Caki2 (cell line): ENCODE measurements around the gene CC2D1A. TPM values are rescaled to one million over a fixed set of nuclear protein-coding genes. Genes with fewer than 3 reads are reported as not detected.
"Not testable (repeated sequence)": the region's sequence is repeated elsewhere in the genome, so short reads cannot be mapped to it uniquely, and the experiment has no call there.

Experiments
- DNase-seq: peaks from one replicate; pipeline ENCODE4 v3.0.0-alpha.2; 2015; ENCODE audit warnings: low read depth
- in situ Hi-C: cut with HindIII; loops from 2 replicates; pipeline ENCODE4 v1.10.0; 2016; ENCODE audit warnings: low sequenced_read_pairs, low pct_unique_long_range_greater_than_20kb, mixed read lengths
- total RNA-seq: library from RNA; depleted of rRNA; stranded (reverse); fragments of >200 nt; shearing (Covaris generic); gene quantifications from 2 replicates; pipeline ENCODE4 v1.2.3, GENCODE V29; 2014; ENCODE audit warnings: low replicate concordance

CC2D1A gene
- total RNA-seq, 1 experiment from 2014 or later: 24.1 TPM

DNA sequence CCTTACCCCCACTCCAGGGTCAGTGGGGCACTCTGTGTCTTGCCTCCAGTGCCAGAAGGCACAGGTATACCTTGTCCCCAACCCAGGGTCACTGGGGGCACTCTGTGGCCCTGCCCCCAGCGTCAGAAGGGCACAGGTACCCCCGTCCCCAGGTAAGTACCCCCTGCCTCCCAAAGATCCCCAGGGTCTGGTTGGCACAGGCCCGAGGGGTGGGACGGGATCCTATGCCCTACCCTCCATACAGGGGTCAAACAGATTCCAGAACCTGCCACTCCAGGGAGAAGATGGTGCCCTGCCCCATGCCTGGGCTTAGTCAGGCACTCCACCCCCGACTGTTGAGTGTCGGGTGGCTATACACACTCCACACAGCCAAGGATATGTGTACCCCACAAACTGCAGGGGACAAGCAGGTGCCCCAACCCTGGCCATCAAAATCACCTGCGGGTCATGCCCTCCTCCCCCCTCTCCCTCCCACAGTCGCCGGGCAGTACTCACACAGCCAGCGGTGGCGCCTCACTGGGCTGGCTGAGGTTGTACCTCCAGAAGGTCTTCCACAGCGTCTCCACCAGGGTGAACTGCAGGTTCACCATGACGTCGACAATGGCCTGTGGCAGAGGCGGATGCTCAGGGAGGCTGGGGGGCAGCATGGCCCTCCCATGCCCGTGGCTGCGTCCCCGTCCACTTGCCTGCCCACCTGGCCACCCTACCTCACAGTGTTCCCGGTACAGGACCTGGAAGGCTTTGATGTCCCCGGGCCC, 60.1 kb downstream of the CC2D1A start:
- in situ Hi-C loops: no loop called here
- no peak for DNase-seq

- DNase-seq: no peak
- in situ Hi-C loops: no loop called here
These were observed 60.7 kb downstream of the CC2D1A start for GRCh38 chr19:13966684-13967128.

GRCh38 chr19:13967206-13967605, 61.2 kb downstream of the CC2D1A start:
- in situ Hi-C loops, DNase-seq: not testable (repeated sequence)

DNA sequence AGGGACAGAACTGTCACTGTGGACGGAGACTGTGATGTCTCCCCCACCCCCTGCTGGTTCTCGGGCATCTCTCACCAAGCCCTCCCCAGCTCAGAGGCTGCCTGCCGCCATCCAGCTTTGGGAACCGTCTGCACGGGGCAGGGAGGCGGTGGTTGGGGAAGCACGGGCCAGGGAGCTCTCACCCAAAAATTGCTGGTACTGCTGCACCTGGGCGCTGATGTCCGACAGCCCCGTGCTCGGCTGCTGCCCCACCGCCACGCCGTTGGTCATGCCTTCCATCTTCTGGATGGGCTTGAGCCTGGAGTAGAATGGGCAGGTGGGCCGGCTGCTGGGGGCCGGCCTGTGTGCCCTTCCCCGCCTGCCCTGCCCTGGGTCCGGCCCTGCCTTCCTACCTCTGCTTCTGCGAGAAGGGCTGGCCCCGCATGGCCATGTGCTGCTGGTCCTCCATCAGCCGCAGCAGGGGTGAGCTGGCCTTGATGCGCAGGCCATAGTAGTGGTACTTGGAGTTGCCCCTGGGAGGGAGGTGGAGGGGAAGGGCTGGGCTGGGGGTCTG, 62.5 kb downstream of the CC2D1A start:
- DNase-seq: no peak
- in situ Hi-C loops: no loop called here

GRCh38 chr19:13968999-13969398, 63.0 kb downstream of the CC2D1A start:
- in situ Hi-C loops: no loop called here

GRCh38 chr19:13969897-13970296, 63.9 kb downstream of the CC2D1A start:
- no peak for DNase-seq
- in situ Hi-C loops: no loop called here

More at GRCh38 chr19:13968999-13969398, 63.0 kb downstream of the CC2D1A start:
- no peak for DNase-seq

DNA sequence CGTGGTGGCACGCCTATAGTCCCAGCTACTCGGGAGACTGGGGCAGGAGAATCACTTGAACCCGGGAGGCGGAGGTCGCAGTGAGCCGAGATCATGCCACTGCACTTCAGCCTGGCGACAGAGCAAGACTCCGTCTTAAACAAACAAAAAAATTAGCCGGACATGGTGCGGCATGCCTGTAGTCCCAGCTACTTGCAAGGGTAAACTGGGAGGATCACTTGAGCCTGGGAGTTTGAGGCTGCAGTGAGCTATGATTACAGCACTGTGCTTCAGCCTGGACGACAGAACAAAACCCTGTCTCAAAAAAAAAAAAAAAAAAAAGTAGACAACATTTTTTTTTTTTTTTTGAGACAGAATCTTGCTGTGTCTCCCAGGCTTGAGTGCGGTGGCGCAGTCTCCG, 65.9 kb downstream of the CC2D1A start:
- DNase-seq, in situ Hi-C loops: not testable (repeated sequence)

DNA sequence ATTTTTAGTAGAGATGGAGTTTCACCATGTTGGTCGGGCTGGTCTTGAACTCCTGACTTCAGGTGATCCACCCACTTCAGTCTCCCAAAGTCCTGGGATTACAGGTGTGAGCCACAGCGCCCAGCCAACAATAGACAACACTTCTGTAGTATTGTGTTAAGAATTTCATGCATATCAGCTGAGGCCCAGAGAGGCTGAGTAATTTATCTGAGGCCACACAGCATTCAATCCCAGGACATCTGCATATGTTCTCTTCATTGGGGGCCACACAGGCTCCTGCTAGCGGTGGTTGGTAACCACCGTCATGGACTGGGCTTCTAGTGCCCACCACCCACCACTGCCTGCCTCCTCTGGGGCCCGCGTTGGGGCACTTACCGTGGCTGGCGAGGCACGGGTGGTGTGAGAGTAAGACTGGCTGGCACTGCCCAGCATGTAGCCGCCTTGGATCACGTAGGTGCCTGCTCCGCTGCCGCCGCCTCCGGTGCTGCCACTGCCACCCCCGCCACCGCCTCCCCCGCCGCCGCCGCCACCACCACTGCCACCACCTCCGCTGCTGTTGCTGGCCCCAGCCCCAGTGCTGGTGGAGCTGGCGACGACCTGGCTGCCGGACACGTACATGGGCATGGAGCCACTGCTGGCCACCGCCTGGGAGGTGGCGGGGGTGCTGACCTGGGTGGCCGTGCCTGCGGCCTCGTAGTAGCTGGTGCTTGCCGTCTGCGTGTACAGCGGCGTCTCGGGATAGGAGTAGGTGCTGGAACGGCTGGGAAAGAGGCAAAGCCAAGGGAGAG, 66.6 kb downstream of the CC2D1A start:
- DNase-seq: no peak
- in situ Hi-C loops: no loop called here

GRCh38 chr19:13973479-13973878, 67.5 kb downstream of the CC2D1A start:
- DNase-seq, in situ Hi-C loops: not testable (repeated sequence)

GRCh38 chr19:13974073-13974472, 68.1 kb downstream of the CC2D1A start:
- in situ Hi-C loops: no loop called here
- DNase-seq: peak; percentile 95

GRCh38 chr19:13975870-13976269, 69.9 kb downstream of the CC2D1A start:
- DNase-seq: no peak
- in situ Hi-C loops: no loop called here

GRCh38 chr19:13976446-13976845, 70.4 kb downstream of the CC2D1A start:
- DNase-seq: no peak
- in situ Hi-C loops: no loop called here

- no peak for DNase-seq
- in situ Hi-C loops: no loop called here
These were observed 71.8 kb downstream of the CC2D1A start for GRCh38 chr19:13977803-13978202.

- in situ Hi-C loops: no loop called here
- DNase-seq: no peak
These were observed 72.6 kb downstream of the CC2D1A start for GRCh38 chr19:13978351-13979243.

- in situ Hi-C loops: no loop called here
- no peak for DNase-seq
These were observed 73.2 kb downstream of the CC2D1A start for GRCh38 chr19:13979244-13979615.

DNA sequence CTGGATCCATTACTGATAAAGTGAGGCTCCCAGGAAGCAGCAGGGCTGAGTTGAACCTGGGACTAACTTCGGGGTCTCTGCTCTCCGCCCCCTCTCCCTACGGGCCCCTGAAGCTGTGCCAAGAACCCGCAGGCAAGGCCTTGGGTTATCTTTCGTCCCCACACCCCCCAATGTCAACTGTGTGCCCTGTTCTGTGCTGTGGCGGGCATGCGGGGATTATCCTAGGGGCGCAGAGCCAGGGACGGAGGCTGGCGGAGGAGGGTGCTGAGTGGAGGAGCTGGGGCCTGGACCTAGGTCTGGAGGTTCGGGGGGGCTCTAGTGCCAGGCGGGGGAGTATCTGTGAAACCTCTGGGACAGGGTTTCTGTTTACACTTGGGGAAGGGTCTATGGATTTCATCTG, 73.7 kb downstream of the CC2D1A start:
- in situ Hi-C loops: no loop called here
- DNase-seq: no peak

DNA sequence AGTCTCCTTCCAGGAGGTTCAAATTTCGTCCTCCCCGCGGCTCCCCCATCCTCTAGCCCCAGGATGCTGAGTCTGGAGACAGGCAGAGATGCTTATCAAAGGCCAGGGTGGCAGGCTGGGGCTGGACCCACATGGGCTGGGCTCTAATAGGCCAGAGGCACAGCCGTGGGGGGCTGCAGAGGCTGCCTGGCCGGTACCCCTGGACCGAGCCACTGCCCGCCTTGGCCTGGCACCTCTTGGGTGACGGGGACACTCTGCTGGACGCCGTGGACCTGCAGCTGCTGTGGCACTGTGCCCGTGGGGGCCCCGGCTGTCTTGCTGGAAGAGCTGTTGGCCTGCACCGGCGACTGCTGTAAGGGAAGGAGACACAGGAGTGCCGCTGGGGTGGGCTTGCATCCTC, 74.3 kb downstream of the CC2D1A start:
- DNase-seq: no peak
- in situ Hi-C loops: no loop called here
